Suprapubic skin (tissue), 4 donors: ENCODE data around the gene MTHFD2.

Experiments used
- CTCF ChIP-seq, 2 donors: fragments of 200-600 bp in 1 of 2; fragments of 450-650 bp in 1 of 2; sonication (generic) in 1 of 2; IDR thresholded peaks; one replicate each; pipeline ENCODE4 v1.5.1; 2016 to 2019; ENCODE audit warnings: antibody characterized with exemption in 2 of 2, mild to moderate bottlenecking in 1 of 2, moderate library complexity in 1 of 2
- EP300 ChIP-seq: sonication (generic); formaldehyde crosslinking; IDR thresholded peaks from one replicate; pipeline ENCODE4 v1.6.1; 2017; ENCODE audit warnings: antibody characterized with exemption
- POLR2A ChIP-seq, 2 donors: fragments of 450-650 bp; IDR thresholded peaks; one replicate each; pipeline ENCODE4 v1.6.1; 2017; ENCODE audit warnings: antibody characterized with exemption in 2 of 2, mild to moderate bottlenecking in 2 of 2, moderate library complexity in 2 of 2
- POLR2AphosphoS5 ChIP-seq, 3 donors: sonication (generic); formaldehyde crosslinking; IDR thresholded peaks; one replicate each; pipeline ENCODE4 v1.6.1; 2017; ENCODE audit warnings: antibody characterized with exemption in 3 of 3

GRCh38 chr2:74264281-74264680, 65.9 kb downstream of the MTHFD2 start:
- TF ChIP-seq CTCF (IDR thresholded peaks at IDR 0.05) (no peak), POLR2A (IDR thresholded peaks at IDR 0.05) (no peak), EP300 (no peak), POLR2AphosphoS5 (IDR thresholded peaks at IDR 0.05) (no peak)
